HL-60 (cell line): Measurements from ENCODE around the gene TBC1D22A.

Experiments
- DNase-seq, 2 experiments: peaks; one replicate each; pipeline ENCODE4 v3.0.0-alpha.2; 2010 to 2020; ENCODE audit warnings: low read depth in 1 of 2, low spot score in 1 of 2
- H3K27ac ChIP-seq: fragments of 250-450 bp; sonication (Bioruptor Pico); replicated peaks from 2 replicates; pipeline ENCODE4 v1.5.1; 2020; ENCODE audit warnings: mild to moderate bottlenecking, moderate library complexity
- H3K27me3 ChIP-seq: fragments of 250-450 bp; sonication (Bioruptor Pico); 2 replicates; pipeline ENCODE4 v1.5.1; 2021; ENCODE audit warnings: mild to moderate bottlenecking, moderate library complexity; ENCODE audit not compliant: insufficient read depth, poor library complexity, severe bottlenecking
- H3K4me3 ChIP-seq: replicated peaks from 2 replicates; pipeline ENCODE4 v1.5.1; 2011; ENCODE audit warnings: mild to moderate bottlenecking, control low read depth, low read length; ENCODE audit not compliant: insufficient read depth
- GABPA ChIP-seq: IDR thresholded peaks from 2 replicates; pipeline ENCODE4 v1.6.1; 2012; ENCODE audit warnings: low read depth
- POLR2AphosphoS5 ChIP-seq: IDR thresholded peaks from 2 replicates; pipeline ENCODE4 v1.6.1; 2012; ENCODE audit warnings: low read depth
- SPI1 ChIP-seq: IDR thresholded peaks from 2 replicates; pipeline ENCODE4 v1.6.1; 2012; ENCODE audit warnings: low read depth, mild to moderate bottlenecking, borderline replicate concordance
- TF ChIP-seq, protein P1 (sequence below): IDR thresholded peaks from 2 replicates; pipeline ENCODE4 v1.6.1; 2012; ENCODE audit warnings: low read depth; ENCODE audit not compliant: insufficient replicate concordance
- TF ChIP-seq, protein P2 (sequence below): IDR thresholded peaks from one replicate; pipeline ENCODE4 v1.5.1; 2011; ENCODE audit warnings: low read length, control low read depth, inconsistent platforms; ENCODE audit not compliant: insufficient read depth

Gene TBC1D22A

DNA sequence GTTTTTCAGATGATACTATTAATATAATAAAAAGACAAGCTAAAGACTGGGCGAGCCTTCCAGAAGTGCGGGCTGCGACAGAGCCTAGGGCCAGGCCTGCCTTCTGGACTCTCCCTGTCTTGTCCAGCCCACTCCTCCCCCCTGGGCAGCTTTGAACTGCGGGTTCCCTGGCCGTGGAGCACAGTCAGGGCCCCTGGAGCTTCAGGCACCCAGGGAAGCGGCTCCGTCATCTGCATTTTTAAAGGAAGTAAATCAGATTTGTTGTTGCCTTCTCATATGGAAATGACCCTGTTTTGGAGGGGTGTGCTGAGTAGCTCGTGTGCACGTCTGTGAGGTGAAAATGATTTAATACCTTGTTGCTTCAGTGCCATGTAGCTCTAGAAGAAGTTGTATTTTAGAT, 265.3 kb downstream of the TBC1D22A start:
- TF ChIP-seq, protein P1, sequence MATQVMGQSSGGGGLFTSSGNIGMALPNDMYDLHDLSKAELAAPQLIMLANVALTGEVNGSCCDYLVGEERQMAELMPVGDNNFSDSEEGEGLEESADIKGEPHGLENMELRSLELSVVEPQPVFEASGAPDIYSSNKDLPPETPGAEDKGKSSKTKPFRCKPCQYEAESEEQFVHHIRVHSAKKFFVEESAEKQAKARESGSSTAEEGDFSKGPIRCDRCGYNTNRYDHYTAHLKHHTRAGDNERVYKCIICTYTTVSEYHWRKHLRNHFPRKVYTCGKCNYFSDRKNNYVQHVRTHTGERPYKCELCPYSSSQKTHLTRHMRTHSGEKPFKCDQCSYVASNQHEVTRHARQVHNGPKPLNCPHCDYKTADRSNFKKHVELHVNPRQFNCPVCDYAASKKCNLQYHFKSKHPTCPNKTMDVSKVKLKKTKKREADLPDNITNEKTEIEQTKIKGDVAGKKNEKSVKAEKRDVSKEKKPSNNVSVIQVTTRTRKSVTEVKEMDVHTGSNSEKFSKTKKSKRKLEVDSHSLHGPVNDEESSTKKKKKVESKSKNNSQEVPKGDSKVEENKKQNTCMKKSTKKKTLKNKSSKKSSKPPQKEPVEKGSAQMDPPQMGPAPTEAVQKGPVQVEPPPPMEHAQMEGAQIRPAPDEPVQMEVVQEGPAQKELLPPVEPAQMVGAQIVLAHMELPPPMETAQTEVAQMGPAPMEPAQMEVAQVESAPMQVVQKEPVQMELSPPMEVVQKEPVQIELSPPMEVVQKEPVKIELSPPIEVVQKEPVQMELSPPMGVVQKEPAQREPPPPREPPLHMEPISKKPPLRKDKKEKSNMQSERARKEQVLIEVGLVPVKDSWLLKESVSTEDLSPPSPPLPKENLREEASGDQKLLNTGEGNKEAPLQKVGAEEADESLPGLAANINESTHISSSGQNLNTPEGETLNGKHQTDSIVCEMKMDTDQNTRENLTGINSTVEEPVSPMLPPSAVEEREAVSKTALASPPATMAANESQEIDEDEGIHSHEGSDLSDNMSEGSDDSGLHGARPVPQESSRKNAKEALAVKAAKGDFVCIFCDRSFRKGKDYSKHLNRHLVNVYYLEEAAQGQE: no peak
- no peak for TF ChIP-seq SPI1
- TF ChIP-seq, protein P2, sequence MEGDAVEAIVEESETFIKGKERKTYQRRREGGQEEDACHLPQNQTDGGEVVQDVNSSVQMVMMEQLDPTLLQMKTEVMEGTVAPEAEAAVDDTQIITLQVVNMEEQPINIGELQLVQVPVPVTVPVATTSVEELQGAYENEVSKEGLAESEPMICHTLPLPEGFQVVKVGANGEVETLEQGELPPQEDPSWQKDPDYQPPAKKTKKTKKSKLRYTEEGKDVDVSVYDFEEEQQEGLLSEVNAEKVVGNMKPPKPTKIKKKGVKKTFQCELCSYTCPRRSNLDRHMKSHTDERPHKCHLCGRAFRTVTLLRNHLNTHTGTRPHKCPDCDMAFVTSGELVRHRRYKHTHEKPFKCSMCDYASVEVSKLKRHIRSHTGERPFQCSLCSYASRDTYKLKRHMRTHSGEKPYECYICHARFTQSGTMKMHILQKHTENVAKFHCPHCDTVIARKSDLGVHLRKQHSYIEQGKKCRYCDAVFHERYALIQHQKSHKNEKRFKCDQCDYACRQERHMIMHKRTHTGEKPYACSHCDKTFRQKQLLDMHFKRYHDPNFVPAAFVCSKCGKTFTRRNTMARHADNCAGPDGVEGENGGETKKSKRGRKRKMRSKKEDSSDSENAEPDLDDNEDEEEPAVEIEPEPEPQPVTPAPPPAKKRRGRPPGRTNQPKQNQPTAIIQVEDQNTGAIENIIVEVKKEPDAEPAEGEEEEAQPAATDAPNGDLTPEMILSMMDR: no peak
- TF ChIP-seq POLR2AphosphoS5: no peak
- no peak for TF ChIP-seq GABPA
- no peak overlapping the region for H3K27ac ChIP-seq
- no peak for DNase-seq
- no peak overlapping the region for H3K4me3 ChIP-seq
- no peaks in the 10 kb centered on the region for H3K27me3 ChIP-seq

DNA sequence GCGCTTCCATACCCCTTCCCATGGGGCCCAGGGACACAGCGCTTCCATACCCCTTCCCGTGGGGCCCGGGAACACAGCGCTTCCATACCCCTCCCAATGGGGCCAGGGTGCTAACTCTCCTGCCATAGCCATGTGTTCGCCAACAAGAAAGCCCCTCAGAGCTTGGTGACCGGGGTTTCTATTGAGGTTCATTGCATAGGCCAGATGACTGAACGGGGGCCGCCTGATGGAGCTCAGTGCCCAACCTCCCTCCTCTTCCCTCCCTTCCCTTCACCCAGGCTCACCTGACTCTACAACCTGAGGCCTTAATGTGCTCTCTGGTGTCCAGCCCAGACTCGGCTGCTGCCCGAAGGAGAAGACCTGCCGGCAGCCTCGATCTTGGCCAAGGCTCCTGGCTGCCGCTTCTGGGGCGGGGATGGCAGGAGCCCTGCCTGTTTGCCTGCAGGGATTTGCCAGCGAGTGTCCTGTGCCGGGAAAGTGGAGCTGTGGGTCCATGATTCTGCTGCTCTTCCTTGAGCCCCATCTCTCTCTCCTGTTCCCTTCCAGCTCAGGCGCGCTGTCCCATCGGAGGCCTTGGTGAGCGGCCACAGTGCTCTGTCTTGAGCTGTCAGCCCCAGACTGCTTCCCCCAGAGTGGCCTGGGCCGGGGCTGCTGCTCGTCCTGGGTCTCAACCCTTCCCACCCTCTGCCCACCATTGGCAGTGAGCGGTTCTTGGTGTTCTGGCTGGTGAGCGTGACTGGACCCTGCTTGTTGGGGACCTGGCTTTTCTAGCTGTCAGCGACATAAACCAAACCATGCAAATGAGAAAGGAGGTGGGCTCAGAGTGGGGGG, 267.0 kb downstream of the TBC1D22A start:
- DNase-seq: no peak
- Histone ChIP-seq H3K4me3 (no peak overlapping the region), H3K27me3 (no peaks in the 10 kb centered on the region), H3K27ac (no peak overlapping the region)
- TF ChIP-seq POLR2AphosphoS5 (no peak), GABPA (no peak), SPI1 (no peak)

DNA sequence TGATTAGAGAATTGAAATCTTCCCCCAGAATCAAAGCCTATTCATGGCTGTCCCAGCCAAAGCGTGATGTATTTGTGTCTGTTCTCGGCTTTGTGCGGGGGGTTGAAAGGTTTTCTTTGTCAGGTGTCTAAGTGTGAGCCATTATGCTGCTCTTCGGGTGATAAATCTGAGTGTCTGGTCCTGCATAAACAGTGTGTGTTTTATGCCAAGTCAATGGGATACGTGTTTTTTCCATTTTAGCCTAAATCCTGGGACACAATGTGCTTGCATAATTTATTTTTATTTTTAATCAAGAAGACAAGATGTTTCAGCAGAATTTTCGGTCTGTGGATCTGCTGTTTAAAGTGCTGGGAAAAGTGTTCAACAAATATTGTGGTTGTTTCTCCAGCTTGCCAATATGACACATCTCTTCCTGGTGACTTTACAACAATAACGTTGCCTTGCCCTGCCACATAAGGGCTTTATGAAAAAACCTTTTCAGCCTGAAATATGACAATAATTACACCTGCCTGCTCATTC, 267.8 kb downstream of the TBC1D22A start:
- Histone ChIP-seq H3K27ac (no peak overlapping the region), H3K4me3 (no peak overlapping the region), H3K27me3 (no peaks in the 10 kb centered on the region)
- TF ChIP-seq GABPA: no peak
- TF ChIP-seq POLR2AphosphoS5: no peak
- TF ChIP-seq, protein P2: no peak
- no peak for TF ChIP-seq SPI1
- TF ChIP-seq, protein P1: no peak
- DNase-seq: no peak

DNA sequence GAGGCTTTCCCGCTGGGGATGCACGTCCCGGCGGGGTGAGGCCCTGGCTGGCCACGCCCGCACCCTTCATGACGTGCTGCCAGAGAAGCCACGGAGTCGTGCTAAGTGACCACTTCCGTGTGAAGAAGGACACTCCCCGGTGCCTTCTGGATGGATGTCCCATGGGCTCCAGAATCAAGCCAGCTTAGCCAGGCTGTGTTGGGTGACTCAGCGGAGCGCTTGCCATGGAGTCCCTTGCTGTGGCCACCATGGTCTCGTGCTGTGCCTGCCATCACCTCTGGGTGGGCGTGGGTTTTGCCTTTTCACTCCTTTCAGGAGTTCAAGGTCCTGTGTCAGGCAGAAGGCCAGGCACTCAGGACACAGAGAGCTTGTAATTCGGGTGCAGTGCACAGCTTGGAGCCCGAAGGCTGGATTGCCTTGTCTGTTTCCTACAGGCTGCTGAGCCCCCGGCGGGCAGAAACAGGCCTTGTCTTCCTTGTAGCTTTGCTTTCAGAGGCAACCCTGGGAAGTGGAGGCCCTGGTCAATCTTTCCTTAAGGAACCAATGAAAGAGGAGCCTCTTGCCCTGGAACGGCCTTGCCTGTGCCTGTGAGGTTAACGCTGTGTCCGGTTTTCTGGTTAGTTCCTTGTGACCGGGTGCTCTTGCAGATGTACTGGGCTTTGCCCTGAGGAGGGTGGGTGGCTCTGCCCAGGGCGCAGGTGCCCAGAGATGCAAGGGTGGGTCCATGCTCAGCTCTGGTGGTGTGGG, 268.6 kb downstream of the TBC1D22A start:
- H3K27ac ChIP-seq: no peak overlapping the region
- DNase-seq: no peak
- TF ChIP-seq, protein P1: no peak
- TF ChIP-seq POLR2AphosphoS5 (no peak), SPI1 (no peak), GABPA (no peak)
- TF ChIP-seq, protein P2: no peak
- no peak overlapping the region for H3K4me3 ChIP-seq
- H3K27me3 ChIP-seq: no peaks in the 10 kb centered on the region
